WTC11 (cell line): ENCODE results near the gene SUCLG2. TPM values are rescaled to one million over a fixed set of nuclear protein-coding genes. Genes with fewer than 3 reads are reported as not detected.

Experiments
- ATAC-seq: fragments of 200-7000 bp; cut with Tn5 transposase; 2 replicates; pipeline ENCODE4 v1.10.0; 2021; ENCODE audit warnings: mild to moderate bottlenecking, moderate library complexity
- CTCF ChIA-PET: fragments of 300-600 bp; sonication (Branson Sonifier 250); formaldehyde crosslinking; loops from one replicate; lab custom pipeline; 2021; ENCODE audit warnings: antibody characterized with exemption; lab: Charles Lee
- POLR2A ChIA-PET: fragments of 350-600 bp; sonication (Branson Sonifier 250); formaldehyde crosslinking; loops from one replicate; lab custom pipeline; 2021; ENCODE audit warnings: antibody characterized with exemption; lab: Charles Lee
- DNase-seq: peaks from one replicate; pipeline ENCODE4 v3.0.0; 2021; ENCODE audit warnings: low spot score
- H3K27ac Mint-ChIP-seq: 2 replicates; pipeline ENCODE4 v1.8.0; 2021; ENCODE audit warnings: mixed read lengths
- H3K27me3 Mint-ChIP-seq: 2 replicates; pipeline ENCODE4 v1.8.0; 2021; ENCODE audit warnings: low read depth, mild to moderate bottlenecking, moderate library complexity, mixed read lengths
- H3K36me3 Mint-ChIP-seq: 2 replicates; pipeline ENCODE4 v1.8.0; 2021; ENCODE audit warnings: mixed read lengths
- H3K4me1 Mint-ChIP-seq: 2 replicates; pipeline ENCODE4 v1.8.0; 2022; ENCODE audit warnings: mixed read lengths
- H3K4me3 Mint-ChIP-seq: 2 replicates; pipeline ENCODE4 v1.8.0; 2021; ENCODE audit warnings: mild to moderate bottlenecking, moderate library complexity, mixed read lengths
- H3K9me3 Mint-ChIP-seq: 2 replicates; pipeline ENCODE4 v1.8.0; 2021; ENCODE audit warnings: mixed read lengths
- CREB1 ChIP-seq: sonication (generic); formaldehyde crosslinking; IDR thresholded peaks from 2 replicates; pipeline ENCODE4 v1.8.0; 2023; ENCODE audit warnings: mild to moderate bottlenecking, missing genetic modification reagents
- EMX1 ChIP-seq: fragments of 250-450 bp; sonication (Bioruptor Pico); IDR thresholded peaks from 2 replicates; pipeline ENCODE4 v1.8.0; 2021; ENCODE audit warnings: mild to moderate bottlenecking
- ETV6 ChIP-seq: sonication (generic); formaldehyde crosslinking; IDR thresholded peaks from 2 replicates; pipeline ENCODE4 v1.8.1; 2022; ENCODE audit warnings: mild to moderate bottlenecking, missing genetic modification reagents
- FOXK1 ChIP-seq: sonication (generic); formaldehyde crosslinking; IDR thresholded peaks from 2 replicates; pipeline ENCODE4 v1.8.0; 2022; ENCODE audit warnings: mild to moderate bottlenecking, moderate library complexity, missing genetic modification reagents
- FOXP1 ChIP-seq: sonication (generic); formaldehyde crosslinking; IDR thresholded peaks from 2 replicates; pipeline ENCODE4 v1.8.0; 2022; ENCODE audit warnings: missing genetic modification reagents, mild to moderate bottlenecking, moderate library complexity, borderline replicate concordance
- GABPB1 ChIP-seq: sonication (generic); formaldehyde crosslinking; IDR thresholded peaks from 2 replicates; pipeline ENCODE4 v1.8.1; 2023; ENCODE audit warnings: mild to moderate bottlenecking, missing genetic modification reagents
- HMGA2 ChIP-seq: fragments of 250-450 bp; sonication (Bioruptor Pico); IDR thresholded peaks from 2 replicates; pipeline ENCODE4 v1.4.0; 2021; ENCODE audit warnings: mild to moderate bottlenecking, moderate library complexity
- NR3C1 ChIP-seq: sonication (generic); formaldehyde crosslinking; conservative IDR thresholded peaks from 2 replicates; pipeline ENCODE4 v1.8.1; 2023; ENCODE audit warnings: low read depth, mild to moderate bottlenecking, missing genetic modification reagents
- PRDM15 ChIP-seq: sonication (generic); formaldehyde crosslinking; IDR thresholded peaks from 2 replicates; pipeline ENCODE4 v1.8.0; 2022; ENCODE audit warnings: missing genetic modification reagents
- STAT6 ChIP-seq: sonication (generic); formaldehyde crosslinking; conservative IDR thresholded peaks from 2 replicates; pipeline ENCODE4 v1.8.1; 2023; ENCODE audit warnings: mild to moderate bottlenecking, low read depth, missing genetic modification reagents, moderate library complexity
- TEAD4 ChIP-seq: sonication (generic); formaldehyde crosslinking; IDR thresholded peaks from 2 replicates; pipeline ENCODE4 v1.8.0; 2022; ENCODE audit warnings: mild to moderate bottlenecking, missing genetic modification reagents
- TP53 ChIP-seq: sonication (generic); formaldehyde crosslinking; IDR thresholded peaks from 2 replicates; pipeline ENCODE4 v1.8.1; 2023; ENCODE audit warnings: mild to moderate bottlenecking, missing genetic modification reagents
- USF2 ChIP-seq: sonication (generic); formaldehyde crosslinking; IDR thresholded peaks from 2 replicates; pipeline ENCODE4 v1.8.1; 2023; ENCODE audit warnings: mild to moderate bottlenecking, missing genetic modification reagents, moderate library complexity
- ZNF121 ChIP-seq: sonication (generic); formaldehyde crosslinking; IDR thresholded peaks from 2 replicates; pipeline ENCODE4 v1.8.0; 2023; ENCODE audit warnings: missing genetic modification reagents
- ZSCAN18 ChIP-seq: fragments of 250-450 bp; sonication (Bioruptor Pico); IDR thresholded peaks from 2 replicates; pipeline ENCODE4 v2.1.2; 2022; ENCODE audit warnings: mild to moderate bottlenecking, moderate library complexity
- total RNA-seq: library from RNA; stranded (reverse); gene quantifications from 3 replicates; pipeline ENCODE4 v1.2.3, GENCODE V29; 2021
- TF ChIP-seq, protein P1 (sequence below): sonication (generic); formaldehyde crosslinking; IDR thresholded peaks from 2 replicates; pipeline ENCODE4 v1.8.1; 2022; ENCODE audit warnings: mild to moderate bottlenecking, missing genetic modification reagents, moderate library complexity, borderline replicate concordance
- TF ChIP-seq, protein P2 (sequence below): sonication (generic); formaldehyde crosslinking; IDR thresholded peaks from 2 replicates; pipeline ENCODE4 v1.8.1; 2022; ENCODE audit warnings: low read depth, mild to moderate bottlenecking, moderate library complexity, missing genetic modification reagents, borderline replicate concordance
- TF ChIP-seq, protein P3 (sequence below): fragments of 250-450 bp; sonication (Bioruptor Pico); IDR thresholded peaks from 2 replicates; pipeline ENCODE4 v1.8.0; 2021; ENCODE audit warnings: mild to moderate bottlenecking
- TF ChIP-seq, protein P4 (sequence below): fragments of 250-450 bp; sonication (Bioruptor Pico); IDR thresholded peaks from 2 replicates; pipeline ENCODE4 v1.9.0; 2021; ENCODE audit warnings: moderate library complexity, mild to moderate bottlenecking, inconsistent platforms, borderline replicate concordance

SUCLG2 gene
- total RNA-seq, 1 experiment from 2014 or later, result 39.7 TPM

DNA sequence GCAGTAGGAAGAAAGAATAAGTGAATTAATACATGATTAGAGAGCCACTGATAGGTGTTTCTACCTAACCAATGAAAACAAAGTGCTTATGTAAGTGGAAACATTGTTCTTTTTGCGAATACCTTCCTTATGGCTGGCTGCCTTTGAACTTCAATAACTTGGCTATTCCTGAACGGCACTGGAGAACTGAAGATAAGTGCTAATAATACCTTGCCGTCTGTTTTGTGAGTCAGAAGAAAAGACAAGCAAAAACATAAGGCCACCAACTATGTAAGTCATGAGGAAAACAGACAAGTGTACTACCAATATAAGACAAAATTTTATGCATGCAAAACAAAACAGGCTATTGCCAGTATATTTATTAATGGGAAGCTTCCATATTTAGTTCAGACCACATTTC is 160.6 kb downstream of the SUCLG2 start:
- ChIA-PET POLR2A (no interaction called here), CTCF (no interaction called here)
- Mint-ChIP-seq H3K27me3 (no peaks in the 10 kb centered on the region), H3K27ac (no peak overlapping the region), H3K4me1 (no peaks in the 10 kb centered on the region), H3K9me3 (no peaks in the 10 kb centered on the region), H3K4me3 (no peak overlapping the region), H3K36me3 (peaks cover 3% of the 10 kb centered on the region; the same call in 1 of the 2 replicates)
- TF ChIP-seq ETV6 (CRISPR knock-in tag) (no peak), PRDM15 (CRISPR knock-in tag) (no peak), FOXK1 (no peak), STAT6 (CRISPR knock-in tag) (no peak), CREB1 (CRISPR knock-in tag) (no peak), HMGA2 (CRISPR knock-in tag) (no peak), FOXP1 (no peak), ZSCAN18 (CRISPR knock-in tag) (no peak), NR3C1 (CRISPR knock-in tag) (no peak), TEAD4 (no peak), GABPB1 (CRISPR knock-in tag) (no peak), EMX1 (CRISPR knock-in tag) (no peak)
- TF ChIP-seq, protein P1, sequence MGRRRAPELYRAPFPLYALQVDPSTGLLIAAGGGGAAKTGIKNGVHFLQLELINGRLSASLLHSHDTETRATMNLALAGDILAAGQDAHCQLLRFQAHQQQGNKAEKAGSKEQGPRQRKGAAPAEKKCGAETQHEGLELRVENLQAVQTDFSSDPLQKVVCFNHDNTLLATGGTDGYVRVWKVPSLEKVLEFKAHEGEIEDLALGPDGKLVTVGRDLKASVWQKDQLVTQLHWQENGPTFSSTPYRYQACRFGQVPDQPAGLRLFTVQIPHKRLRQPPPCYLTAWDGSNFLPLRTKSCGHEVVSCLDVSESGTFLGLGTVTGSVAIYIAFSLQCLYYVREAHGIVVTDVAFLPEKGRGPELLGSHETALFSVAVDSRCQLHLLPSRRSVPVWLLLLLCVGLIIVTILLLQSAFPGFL, result no peak
- TF ChIP-seq, protein P2, sequence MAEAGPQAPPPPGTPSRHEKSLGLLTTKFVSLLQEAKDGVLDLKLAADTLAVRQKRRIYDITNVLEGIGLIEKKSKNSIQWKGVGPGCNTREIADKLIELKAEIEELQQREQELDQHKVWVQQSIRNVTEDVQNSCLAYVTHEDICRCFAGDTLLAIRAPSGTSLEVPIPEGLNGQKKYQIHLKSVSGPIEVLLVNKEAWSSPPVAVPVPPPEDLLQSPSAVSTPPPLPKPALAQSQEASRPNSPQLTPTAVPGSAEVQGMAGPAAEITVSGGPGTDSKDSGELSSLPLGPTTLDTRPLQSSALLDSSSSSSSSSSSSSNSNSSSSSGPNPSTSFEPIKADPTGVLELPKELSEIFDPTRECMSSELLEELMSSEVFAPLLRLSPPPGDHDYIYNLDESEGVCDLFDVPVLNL (CRISPR knock-in tag), result no peak
- TF ChIP-seq, protein P3, sequence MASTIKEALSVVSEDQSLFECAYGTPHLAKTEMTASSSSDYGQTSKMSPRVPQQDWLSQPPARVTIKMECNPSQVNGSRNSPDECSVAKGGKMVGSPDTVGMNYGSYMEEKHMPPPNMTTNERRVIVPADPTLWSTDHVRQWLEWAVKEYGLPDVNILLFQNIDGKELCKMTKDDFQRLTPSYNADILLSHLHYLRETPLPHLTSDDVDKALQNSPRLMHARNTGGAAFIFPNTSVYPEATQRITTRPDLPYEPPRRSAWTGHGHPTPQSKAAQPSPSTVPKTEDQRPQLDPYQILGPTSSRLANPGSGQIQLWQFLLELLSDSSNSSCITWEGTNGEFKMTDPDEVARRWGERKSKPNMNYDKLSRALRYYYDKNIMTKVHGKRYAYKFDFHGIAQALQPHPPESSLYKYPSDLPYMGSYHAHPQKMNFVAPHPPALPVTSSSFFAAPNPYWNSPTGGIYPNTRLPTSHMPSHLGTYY (CRISPR knock-in tag), result no peak
- ATAC-seq, result no peak
- no peak for DNase-seq

GRCh38 chr3:67490658-67491057 is 163.8 kb downstream of the SUCLG2 start:
- Mint-ChIP-seq H3K36me3 (peaks cover 3% of the 10 kb centered on the region; the same call in 1 of the 2 replicates), H3K4me3 (no peak overlapping the region), H3K4me1 (no peaks in the 10 kb centered on the region), H3K9me3 (no peaks in the 10 kb centered on the region), H3K27me3 (no peaks in the 10 kb centered on the region), H3K27ac (no peak overlapping the region)
- ATAC-seq, result no peak
- TF ChIP-seq TP53 (CRISPR knock-in tag) (no peak), ZNF121 (CRISPR knock-in tag) (no peak), USF2 (CRISPR knock-in tag) (no peak)
- TF ChIP-seq, protein P4, sequence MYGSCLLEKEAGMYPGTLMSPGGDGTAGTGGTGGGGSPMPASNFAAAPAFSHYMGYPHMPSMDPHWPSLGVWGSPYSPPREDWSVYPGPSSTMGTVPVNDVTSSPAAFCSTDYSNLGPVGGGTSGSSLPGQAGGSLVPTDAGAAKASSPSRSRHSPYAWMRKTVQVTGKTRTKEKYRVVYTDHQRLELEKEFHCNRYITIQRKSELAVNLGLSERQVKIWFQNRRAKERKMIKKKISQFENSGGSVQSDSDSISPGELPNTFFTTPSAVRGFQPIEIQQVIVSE (CRISPR knock-in tag), result no peak
- ChIA-PET CTCF (no interaction called here), POLR2A (no interaction called here)
- DNase-seq, result no peak
